HG03520 (cell line): ENCODE measurements around the gene CASS4.
"Not testable (repeated sequence)": the region's sequence is repeated elsewhere in the genome, so short reads cannot be mapped to it uniquely, and the experiment has no call there.

Experiments
- ATAC-seq: cut with Tn5 transposase; IDR thresholded peaks from one replicate; pipeline ENCODE4 v1.9.1; 2021; ENCODE audit warnings: mild to moderate bottlenecking, moderate library complexity; ENCODE audit not compliant: unreplicated experiment

CASS4 gene

GRCh38 chr20:56411759-56412472 lies at the start of gene CASS4:
Gene CASS4, plus strand, starts transcription at chr20:56412260. Its CDS starts 199 bp downstream, at chr20:56412459.
- ATAC-seq, result no peak

GRCh38 chr20:56362833-56363413 lies 49.1 kb upstream of the CASS4 start:
- ATAC-seq, result no peak

- ATAC-seq, result no peak
Observed at GRCh38 chr20:56363491-56363890, 48.6 kb upstream of the CASS4 start.

- ATAC-seq, result no peak
Observed at GRCh38 chr20:56368351-56369134, 43.5 kb upstream of the CASS4 start.

GRCh38 chr20:56369179-56369578 lies 42.9 kb upstream of the CASS4 start:
- ATAC-seq, result no peak

GRCh38 chr20:56371977-56372376 lies 40.1 kb upstream of the CASS4 start:
- ATAC-seq, result no peak

- no peak for ATAC-seq
Observed at GRCh38 chr20:56372850-56373249, 39.2 kb upstream of the CASS4 start.

GRCh38 chr20:56373942-56374341 lies 38.1 kb upstream of the CASS4 start:
- ATAC-seq, result peak; percentile 48

GRCh38 chr20:56376331-56376730 lies 35.7 kb upstream of the CASS4 start:
- ATAC-seq, result no peak

- ATAC-seq, result no peak
Observed at GRCh38 chr20:56378386-56378785, 33.7 kb upstream of the CASS4 start.

- no peak for ATAC-seq
Observed at GRCh38 chr20:56380375-56380774, 31.7 kb upstream of the CASS4 start.

- no peak for ATAC-seq
Observed at GRCh38 chr20:56381501-56381900, 30.6 kb upstream of the CASS4 start.

- ATAC-seq, result no peak
Observed at GRCh38 chr20:56382696-56383095, 29.4 kb upstream of the CASS4 start.

- ATAC-seq, result no peak
Observed at GRCh38 chr20:56383334-56383733, 28.7 kb upstream of the CASS4 start.

- no peak for ATAC-seq
Observed at GRCh38 chr20:56385130-56385529, 26.9 kb upstream of the CASS4 start.

GRCh38 chr20:56386219-56386618 lies 25.8 kb upstream of the CASS4 start:
- ATAC-seq, result no peak

- no peak for ATAC-seq
Observed at GRCh38 chr20:56388882-56389281, 23.2 kb upstream of the CASS4 start.

- no peak for ATAC-seq
Observed at GRCh38 chr20:56389807-56390206, 22.3 kb upstream of the CASS4 start.

- not testable (repeated sequence) for ATAC-seq
Observed at GRCh38 chr20:56390396-56390795, 21.7 kb upstream of the CASS4 start.

GRCh38 chr20:56391037-56391436 lies 21.0 kb upstream of the CASS4 start:
- no peak for ATAC-seq

GRCh38 chr20:56391596-56392131 lies 20.4 kb upstream of the CASS4 start:
- peak; percentile 21 for ATAC-seq
